ENCODE measurements around the gene SLC7A14. TPM values are rescaled to one million over a fixed set of nuclear protein-coding genes. Genes with fewer than 3 reads are reported as not detected.

Gene SLC7A14
- total RNA-seq, 1 donor from 2014 or later, result not detected

DNA sequence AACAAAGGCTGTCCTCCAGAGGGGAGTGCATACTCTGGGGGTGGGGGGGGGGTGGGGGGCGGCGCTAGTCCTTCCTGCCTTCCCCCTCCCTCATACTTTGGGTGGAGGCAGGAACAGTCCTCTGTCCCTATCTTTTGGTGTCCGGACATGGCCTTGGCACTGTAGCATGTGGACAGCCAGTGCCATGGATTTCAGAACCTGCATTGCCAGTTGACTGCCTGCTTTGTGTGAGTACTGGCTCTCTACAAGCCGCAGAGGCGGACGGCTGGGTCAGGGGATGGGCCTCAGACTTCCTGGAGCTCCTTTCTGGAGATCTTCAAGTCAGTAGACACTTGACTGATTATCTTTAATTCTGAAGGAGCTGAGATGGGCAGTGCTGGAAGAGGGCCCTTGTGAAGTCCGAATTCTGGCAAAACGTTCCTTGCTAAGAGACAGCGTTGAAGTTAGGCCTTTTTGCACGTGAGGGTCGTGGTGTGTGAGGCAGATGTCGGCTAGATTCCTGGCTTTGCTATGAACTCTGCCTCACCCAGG, 164.7 kb downstream of the SLC7A14 start:
- intact Hi-C loops (cut with micrococcal nuclease), result no loop called here
- no peaks in the 10 kb centered on the region for H3K36me3 Mint-ChIP-seq (ENCODE audit: low read depth)
- DNase-seq (ENCODE audit: low spot score), result no peak

DNA sequence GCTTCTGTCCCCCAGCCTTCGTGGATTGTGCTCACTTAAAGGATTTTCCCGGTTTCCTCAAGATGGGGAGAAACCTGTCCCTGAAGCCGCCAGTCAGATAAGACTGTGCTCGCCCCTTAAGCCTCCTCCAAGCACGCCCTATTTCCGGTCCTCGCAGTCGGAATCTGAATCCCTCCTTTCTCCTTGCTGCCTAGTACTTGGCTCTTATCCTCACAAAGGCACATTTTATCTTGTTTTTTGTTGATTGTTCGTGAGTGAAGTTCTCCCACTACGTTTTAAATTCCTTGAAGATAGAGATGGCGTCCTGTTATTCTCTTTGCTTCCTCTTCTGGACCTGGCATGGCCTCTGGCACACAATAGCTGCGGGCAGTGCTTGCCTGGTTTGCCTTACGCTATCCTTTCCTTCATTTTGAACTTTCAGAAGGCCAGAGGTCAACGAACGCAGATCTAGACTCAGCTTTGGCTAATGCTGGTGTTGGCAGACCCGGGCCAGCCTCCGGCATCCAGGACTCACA, 165.5 kb downstream of the SLC7A14 start:
- Mint-ChIP-seq H3K27ac (no peak overlapping the region), H3K4me1 (ENCODE audit: low read depth) (peaks cover 10% of the 10 kb centered on the region), H3K27me3 (ENCODE audit: low read depth) (peaks cover 40% of the 10 kb centered on the region), H3K36me3 (ENCODE audit: low read depth) (no peaks in the 10 kb centered on the region), H3K4me3 (ENCODE audit: low read depth) (no peak overlapping the region), H3K9me3 (no peaks in the 10 kb centered on the region)
- intact Hi-C loops (cut with micrococcal nuclease), result no loop called here
- no peak for DNase-seq (ENCODE audit: low spot score)

More for the DNA sequence above, 164.7 kb downstream of the SLC7A14 start:
- Mint-ChIP-seq H3K27me3 (ENCODE audit: low read depth) (peaks cover 33% of the 10 kb centered on the region), H3K27ac (no peak overlapping the region), H3K4me3 (ENCODE audit: low read depth) (no peak overlapping the region), H3K4me1 (ENCODE audit: low read depth) (peaks cover 10% of the 10 kb centered on the region), H3K9me3 (no peaks in the 10 kb centered on the region)

DNA sequence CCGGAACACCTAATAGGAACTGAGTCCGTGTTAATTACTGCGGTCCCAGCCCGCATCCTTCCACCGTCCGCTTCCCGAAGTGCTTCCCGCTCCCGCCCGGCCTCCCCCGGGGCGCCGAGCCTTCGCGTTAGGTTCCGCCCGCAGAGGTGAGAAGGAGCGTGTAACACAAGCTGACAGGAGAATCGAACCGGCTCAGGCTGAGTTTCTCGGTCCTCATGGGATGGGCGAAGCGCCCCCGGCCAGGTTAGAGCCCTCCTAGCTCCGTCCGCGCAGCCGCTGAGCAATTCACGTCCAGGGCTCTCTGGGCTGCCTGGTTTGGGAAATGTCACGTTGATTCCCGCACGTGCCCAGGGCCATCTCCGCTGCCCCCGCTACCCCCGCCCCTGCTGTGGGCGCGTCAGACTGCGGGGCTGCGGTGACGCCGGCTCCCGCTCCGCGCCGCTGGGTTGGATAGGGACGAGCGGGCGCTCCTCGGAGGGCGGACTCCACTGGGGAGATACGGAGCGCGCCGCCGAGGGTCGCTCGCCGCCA, 166.3 kb downstream of the SLC7A14 start:
- Mint-ChIP-seq H3K4me1 (ENCODE audit: low read depth) (peaks cover 10% of the 10 kb centered on the region), H3K27me3 (ENCODE audit: low read depth) (peaks cover 41% of the 10 kb centered on the region), H3K27ac (no peak overlapping the region), H3K9me3 (no peaks in the 10 kb centered on the region), H3K4me3 (ENCODE audit: low read depth) (no peak overlapping the region), H3K36me3 (ENCODE audit: low read depth) (no peaks in the 10 kb centered on the region)
- intact Hi-C loops (cut with micrococcal nuclease), result loop anchor here (5.0 to 10.0 kb wide), 2 partner anchors 165 to 273 kb away; partner anchors contain the start of gene SLC7A14
- DNase-seq (ENCODE audit: low spot score), result no peak

- Mint-ChIP-seq H3K36me3 (ENCODE audit: low read depth) (no peaks in the 10 kb centered on the region), H3K4me1 (ENCODE audit: low read depth) (peaks cover 10% of the 10 kb centered on the region), H3K9me3 (no peaks in the 10 kb centered on the region), H3K4me3 (ENCODE audit: low read depth) (peak within 1 kb of the TSS; percentile 71), H3K27me3 (ENCODE audit: low read depth) (peaks cover 42% of the 10 kb centered on the region), H3K27ac (no peak within 1 kb of the TSS)
- intact Hi-C loops (cut with micrococcal nuclease), result loop anchor here (5.0 to 10.0 kb wide), 2 partner anchors 166 to 274 kb away; partner anchors contain the start of gene SLC7A14
- DNase-seq (ENCODE audit: low spot score), result no peak
These were observed 167.2 kb downstream of the SLC7A14 start, which contains the start of gene CLDN11 for GRCh38 chr3:170418422-170419398. CLDN11 (plus strand) TSS chr3:170418868; CDS start chr3:170419067, 199 bp downstream.

- no peaks in the 10 kb centered on the region for H3K36me3 Mint-ChIP-seq (ENCODE audit: low read depth)
- peaks cover 7% of the 10 kb centered on the region for H3K4me1 Mint-ChIP-seq (ENCODE audit: low read depth)
- H3K9me3 Mint-ChIP-seq, result no peaks in the 10 kb centered on the region
- no peak for DNase-seq (ENCODE audit: low spot score)
- H3K4me3 Mint-ChIP-seq (ENCODE audit: low read depth), result no peak overlapping the region
- H3K27ac Mint-ChIP-seq, result no peak overlapping the region
- intact Hi-C loops (cut with micrococcal nuclease), result loop anchor here (5.0 to 10.0 kb wide), 2 partner anchors 168 to 275 kb away; partner anchors contain the start of gene SLC7A14
- peaks cover 45% of the 10 kb centered on the region for H3K27me3 Mint-ChIP-seq (ENCODE audit: low read depth)
These were observed 168.8 kb downstream of the SLC7A14 start for GRCh38 chr3:170417090-170417489.

DNA sequence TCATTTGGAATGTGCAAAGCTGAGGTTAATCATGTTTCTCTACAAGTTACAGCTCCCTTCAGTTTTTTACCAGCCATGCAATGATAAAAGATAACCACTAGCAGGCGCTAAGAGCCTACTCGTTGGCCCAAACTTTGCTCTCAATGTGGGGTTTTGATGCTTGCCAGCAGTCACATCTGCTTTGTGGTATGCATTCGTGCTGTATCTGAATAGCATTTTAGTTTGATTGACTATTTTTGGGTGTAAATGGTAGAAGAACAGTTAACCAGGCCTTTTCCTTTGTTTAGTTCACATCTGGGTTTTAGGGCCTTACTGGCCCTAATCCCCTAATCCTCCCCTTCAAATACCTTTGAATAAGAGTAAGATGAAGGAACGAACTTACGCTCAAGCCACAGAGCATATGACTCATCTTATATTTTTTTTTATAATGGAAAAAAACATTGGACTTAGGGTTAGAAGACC, 171.6 kb downstream of the SLC7A14 start:
- Mint-ChIP-seq H3K27ac (no peak overlapping the region), H3K36me3 (ENCODE audit: low read depth) (no peaks in the 10 kb centered on the region), H3K9me3 (no peaks in the 10 kb centered on the region), H3K4me3 (ENCODE audit: low read depth) (no peak overlapping the region), H3K4me1 (ENCODE audit: low read depth) (peaks cover 3% of the 10 kb centered on the region), H3K27me3 (ENCODE audit: low read depth) (peaks cover 35% of the 10 kb centered on the region)
- no peak for DNase-seq (ENCODE audit: low spot score)
- intact Hi-C loops (cut with micrococcal nuclease), result loop anchor here (1.0 to 10.0 kb wide), 4 partner anchors 83 to 398 kb away; partner anchors contain the start of gene SLC7A14

- Mint-ChIP-seq H3K9me3 (no peaks in the 10 kb centered on the region), H3K36me3 (ENCODE audit: low read depth) (no peaks in the 10 kb centered on the region), H3K4me3 (ENCODE audit: low read depth) (no peak overlapping the region), H3K4me1 (ENCODE audit: low read depth) (peaks cover 2% of the 10 kb centered on the region), H3K27ac (no peak overlapping the region), H3K27me3 (ENCODE audit: low read depth) (peaks cover 30% of the 10 kb centered on the region)
- intact Hi-C loops (cut with micrococcal nuclease), result loop anchor here (5.0 to 10.0 kb wide), 3 partner anchors 84 to 226 kb away; partner anchors contain the start of gene SLC7A14
- DNase-seq (ENCODE audit: low spot score), result no peak
These were observed 172.6 kb downstream of the SLC7A14 start for GRCh38 chr3:170413291-170413690.

GRCh38 chr3:170410428-170411029, 175.3 kb downstream of the SLC7A14 start:
- no peak overlapping the region for H3K27ac Mint-ChIP-seq
- no peaks in the 10 kb centered on the region for H3K36me3 Mint-ChIP-seq (ENCODE audit: low read depth)
- no peaks in the 10 kb centered on the region for H3K9me3 Mint-ChIP-seq
- H3K27me3 Mint-ChIP-seq (ENCODE audit: low read depth), result peaks cover 8% of the 10 kb centered on the region
- no peak for DNase-seq (ENCODE audit: low spot score)
- H3K4me3 Mint-ChIP-seq (ENCODE audit: low read depth), result no peak overlapping the region
- intact Hi-C loops (cut with micrococcal nuclease), result loop anchor here (2.0 to 10.0 kb wide), 4 partner anchors 87 to 223 kb away; partner anchors contain the start of gene SLC7A14
- no peaks in the 10 kb centered on the region for H3K4me1 Mint-ChIP-seq (ENCODE audit: low read depth)

Other genes starting within 250 kb of the SLC7A14 start
- gene SKIL, start 228.4 kb downstream of the SLC7A14 start, total RNA-seq, result 31.2 and 33.2 TPM in 2 replicates
- gene CLDN11, start 167.2 kb downstream of the SLC7A14 start, total RNA-seq, result 0.18 TPM in 1 of 2 replicates, not detected in the other

Measured in activated T-helper 2 cell treated with anti-CD3 and anti-CD28 coated beads, Interferon-gamma antibody, Interleukin-2, Interleukin-4, amounts not matched to agents 10 μg/mL and 5 μg/mL and 100 μg/mL, durations not matched to agents 14 hours and 24 hours and 36 hours (primary cell).